ENCODE results near the gene HIVEP1. TPM values are rescaled to one million over a fixed set of nuclear protein-coding genes. Genes with fewer than 3 reads are reported as not detected.

HIVEP1 gene
- total RNA-seq, 1 donor from 2014 or later: 37.4 TPM

GRCh38 chr6:12068899-12069557, 56.9 kb downstream of the HIVEP1 start:
- Mint-ChIP-seq H3K27me3 (no peaks in the 10 kb centered on the region), H3K36me3 (peaks cover 15% of the 10 kb centered on the region)

DNA sequence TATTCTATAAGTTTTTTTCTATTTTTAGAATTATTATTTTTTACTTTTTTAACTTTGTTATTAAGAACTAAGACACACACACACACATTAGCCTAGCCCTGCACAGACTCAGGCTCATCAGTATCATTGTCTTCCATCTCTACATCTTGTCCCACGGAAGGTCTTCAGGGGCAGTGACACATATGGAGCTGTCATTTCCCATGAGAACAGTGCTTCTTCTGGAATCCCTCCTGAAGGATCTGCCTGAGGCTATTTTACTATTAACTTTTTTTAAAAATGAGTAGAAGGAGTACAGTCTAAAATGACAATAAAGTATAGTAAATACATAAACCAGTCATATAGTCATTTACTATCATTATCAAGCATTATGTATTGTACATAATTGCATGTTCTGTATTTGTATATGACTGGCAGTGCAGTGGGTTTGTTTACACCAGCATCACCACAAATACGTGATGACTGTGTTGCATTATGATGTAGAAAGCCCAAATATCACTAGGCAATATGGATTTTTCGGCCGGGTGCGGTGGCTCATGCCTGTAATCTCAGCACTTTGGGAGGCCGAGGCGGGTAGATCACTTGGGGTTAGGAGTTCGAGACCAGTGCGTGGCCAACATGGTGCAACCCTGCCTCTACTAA, 57.9 kb downstream of the HIVEP1 start:
- H3K27me3 Mint-ChIP-seq: no peaks in the 10 kb centered on the region
- peaks cover 29% of the 10 kb centered on the region for H3K4me1 Mint-ChIP-seq (ENCODE audit: unreplicated experiment)
- no peak for TF ChIP-seq CTCF (conservative IDR thresholded peaks at IDR 0.05)
- H3K9me3 Mint-ChIP-seq: no peaks in the 10 kb centered on the region
- DNase-seq (ENCODE audit: extremely low spot score, unreplicated experiment): no peak
- H3K36me3 Mint-ChIP-seq: peaks cover 15% of the 10 kb centered on the region
- H3K27ac Mint-ChIP-seq: no peak overlapping the region
- no peak overlapping the region for H3K4me3 Mint-ChIP-seq

More at GRCh38 chr6:12068899-12069557, 56.9 kb downstream of the HIVEP1 start:
- no peak for TF ChIP-seq CTCF (conservative IDR thresholded peaks at IDR 0.05)
- no peak overlapping the region for H3K27ac Mint-ChIP-seq
- H3K4me1 Mint-ChIP-seq (ENCODE audit: unreplicated experiment): peaks cover 34% of the 10 kb centered on the region
- no peak overlapping the region for H3K4me3 Mint-ChIP-seq
- H3K9me3 Mint-ChIP-seq: no peaks in the 10 kb centered on the region
- DNase-seq (ENCODE audit: extremely low spot score, unreplicated experiment): no peak

DNA sequence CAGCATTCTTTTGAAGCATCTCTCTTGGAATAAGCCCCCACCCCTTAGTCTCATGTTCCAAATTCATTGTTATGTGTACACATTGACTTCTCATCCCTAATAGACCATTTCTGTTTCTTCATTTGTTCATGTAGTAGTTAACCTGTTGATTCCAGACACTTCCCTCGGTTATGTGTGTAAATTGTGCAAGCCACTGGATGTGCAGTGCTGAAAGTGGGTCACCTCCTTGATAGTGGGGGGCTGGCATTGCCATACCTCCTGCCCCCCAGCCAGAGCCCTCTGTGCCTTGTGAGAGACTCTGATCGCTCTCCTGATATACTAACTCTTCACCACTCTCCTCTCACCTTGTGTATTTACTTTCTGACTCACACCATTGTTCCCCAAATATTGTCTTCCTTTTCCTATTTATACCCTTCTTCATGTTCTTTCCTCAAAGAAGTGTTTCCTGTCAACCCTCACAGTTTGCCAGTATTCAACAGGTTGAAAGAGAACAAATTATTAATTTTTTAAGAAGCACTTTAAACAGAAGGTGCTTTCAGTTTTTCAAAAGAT, 59.0 kb downstream of the HIVEP1 start:
- no peak for DNase-seq (ENCODE audit: extremely low spot score, unreplicated experiment)
- no peaks in the 10 kb centered on the region for H3K9me3 Mint-ChIP-seq
- TF ChIP-seq CTCF (conservative IDR thresholded peaks at IDR 0.05): no peak
- no peak overlapping the region for H3K27ac Mint-ChIP-seq
- H3K4me3 Mint-ChIP-seq: no peak overlapping the region
- H3K36me3 Mint-ChIP-seq: peaks cover 15% of the 10 kb centered on the region
- peaks cover 24% of the 10 kb centered on the region for H3K4me1 Mint-ChIP-seq (ENCODE audit: unreplicated experiment)
- H3K27me3 Mint-ChIP-seq: no peaks in the 10 kb centered on the region

DNA sequence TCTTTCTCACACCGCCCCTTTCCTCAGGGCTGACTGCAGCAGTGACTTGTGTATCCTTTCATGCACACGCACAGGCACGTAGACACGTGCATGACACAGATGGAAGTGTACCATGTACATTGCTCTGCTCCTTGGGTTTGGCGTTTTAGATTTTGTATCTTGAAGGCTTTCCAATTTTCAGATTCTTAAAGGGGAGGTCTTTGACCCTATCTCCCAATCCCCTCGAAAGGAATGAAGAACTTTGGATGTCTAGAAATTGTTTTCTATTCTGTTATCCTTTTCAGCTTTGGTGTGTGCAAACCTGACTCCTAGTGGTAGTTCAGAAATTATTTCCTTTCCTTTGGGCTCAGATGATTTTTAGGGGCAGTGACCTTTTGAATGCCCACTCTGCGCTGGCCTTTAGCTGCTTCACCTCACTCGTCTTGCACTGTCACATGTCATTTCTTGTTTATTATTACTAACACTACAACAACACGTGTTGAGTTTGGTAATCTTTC, 63.0 kb downstream of the HIVEP1 start:
- Mint-ChIP-seq H3K27me3 (no peaks in the 10 kb centered on the region), H3K9me3 (no peaks in the 10 kb centered on the region), H3K36me3 (peaks cover 20% of the 10 kb centered on the region), H3K4me3 (no peak overlapping the region), H3K4me1 (ENCODE audit: unreplicated experiment) (peaks cover 18% of the 10 kb centered on the region), H3K27ac (no peak overlapping the region)
- peak; percentile 60 for TF ChIP-seq CTCF (conservative IDR thresholded peaks at IDR 0.05)
- no peak for DNase-seq (ENCODE audit: extremely low spot score, unreplicated experiment)

GRCh38 chr6:12077021-12077710, 65.1 kb downstream of the HIVEP1 start:
- H3K4me3 Mint-ChIP-seq: no peak overlapping the region
- H3K9me3 Mint-ChIP-seq: no peaks in the 10 kb centered on the region
- H3K27me3 Mint-ChIP-seq: no peaks in the 10 kb centered on the region
- H3K36me3 Mint-ChIP-seq: peaks cover 21% of the 10 kb centered on the region
- no peak overlapping the region for H3K27ac Mint-ChIP-seq
- TF ChIP-seq CTCF (conservative IDR thresholded peaks at IDR 0.05): no peak
- DNase-seq (ENCODE audit: extremely low spot score, unreplicated experiment): no peak
- H3K4me1 Mint-ChIP-seq (ENCODE audit: unreplicated experiment): peaks cover 21% of the 10 kb centered on the region
